Lung (tissue), 12 donors: Measurements from ENCODE around the gene ABCD3. TPM values are rescaled to one million over a fixed set of nuclear protein-coding genes. Genes with fewer than 3 reads are reported as not detected.
A peak's percentile ranks its signal among the peaks of the same experiment; 100 is the strongest.
"Not testable (repeated sequence)": the region's sequence is repeated elsewhere in the genome, so short reads cannot be mapped to it uniquely, and the experiment has no call there.

Source experiments
- ATAC-seq: fragments of 200-7000 bp; cut with Tn5 transposase; one replicate; pipeline ENCODE4 v1.9.1; 2020; ENCODE audit warnings: moderate number of reproducible peaks; ENCODE audit not compliant: insufficient read depth, low FRiP score
- DNase-seq, 3 donors: peaks; one replicate each; pipeline ENCODE4 v3.0.0-alpha.2; 2013 to 2017
- H3K27ac ChIP-seq, 2 donors: one replicate each; pipeline ENCODE4 v1.5.1; 2013; ENCODE audit warnings: mild to moderate bottlenecking in 2 of 2, moderate library complexity in 2 of 2, control low read depth in 1 of 2, inconsistent platforms in 1 of 2, low read depth in 1 of 2, low read length in 1 of 2
- H3K27me3 ChIP-seq, 3 donors: one replicate each; pipeline ENCODE4 v1.5.1; 2013; ENCODE audit warnings: low read length in 2 of 3; ENCODE audit not compliant: control insufficient read depth in 3 of 3, insufficient read depth in 3 of 3
- H3K36me3 ChIP-seq, 4 donors: one replicate each; pipeline ENCODE4 v1.5.1; 2013; ENCODE audit warnings: low read length in 4 of 4, mild to moderate bottlenecking in 1 of 4, moderate library complexity in 1 of 4; ENCODE audit not compliant: control insufficient read depth in 4 of 4, insufficient read depth in 4 of 4
- H3K4me1 ChIP-seq, 5 donors: one replicate each; pipeline ENCODE4 v1.5.1; 2013; ENCODE audit warnings: low read length in 5 of 5, mild to moderate bottlenecking in 2 of 5, moderate library complexity in 1 of 5; ENCODE audit not compliant: control insufficient read depth in 5 of 5, insufficient read depth in 5 of 5
- H3K4me3 ChIP-seq: one replicate; pipeline ENCODE4 v1.5.1; 2013; ENCODE audit warnings: mild to moderate bottlenecking, control low read depth, moderate library complexity
- H3K9ac ChIP-seq, 2 donors: one replicate each; pipeline ENCODE4 v1.5.1; 2013; ENCODE audit warnings: low read length in 2 of 2, control low read depth in 1 of 2; ENCODE audit not compliant: insufficient read depth in 1 of 2
- H3K9me3 ChIP-seq, 4 donors: one replicate each; pipeline ENCODE4 v1.5.1; 2013; ENCODE audit warnings: low read length in 3 of 4, mild to moderate bottlenecking in 1 of 4, moderate library complexity in 1 of 4; ENCODE audit not compliant: control insufficient read depth in 4 of 4, insufficient read depth in 3 of 4
- CTCF ChIP-seq: IDR thresholded peaks from 2 replicates; pipeline ENCODE4 v1.5.1; 2012; ENCODE audit warnings: mild to moderate bottlenecking; ENCODE audit errors: control extremely low read depth, extremely low read depth
- WGBS, 2 donors: extraction: QIAGEN DNeasy Blood & Tissue Kit; methylation state at CpG; one replicate each; pipeline ENCODE4 v1.1.7; 2013; 5-methylcytosine and 5-hydroxymethylcytosine counted together
- polyA plus RNA-seq, 2 donors: library from polyadenylated mRNA; stranded (reverse); fragments of 200-250 nt; gene quantifications; one replicate each; pipeline ENCODE4 v1.2.1, GENCODE V29; 2013
- total RNA-seq, 2 donors: library from RNA; depleted of rRNA in 1 of 2; stranded (reverse); fragments of >200 nt in 1 of 2; gene quantifications; one replicate each; pipeline ENCODE4 v1.2.1, GENCODE V29; 2014 to 2021
- donor health status: control.
- donor health status: control.
- donor health status: Bipolar disorder and iron deficiency.
- donor health status: healthy.
- donor health status: DM: yes; HTN: yes; CAD: no.

Gene ABCD3
- total and polyA plus RNA-seq, 4 donors = 28.5 to 80.7 (median 43.8) TPM

- Histone ChIP-seq H3K4me1 (no peaks in the 10 kb centered on the region), H3K27ac (no peak overlapping the region), H3K4me3 (no peak overlapping the region), H3K9ac (no peak overlapping the region), H3K27me3 (no peaks in the 10 kb centered on the region), H3K9me3 (no peaks in the 10 kb centered on the region), H3K36me3 (no peaks in the 10 kb centered on the region)
- TF ChIP-seq CTCF = no peak
- DNase-seq = no peak
- 88 to 94% methylated on average over 1 of the region's 1 CpG for WGBS, 2 donors
- ATAC-seq = no peak
Measured at GRCh38 chr1:94559921-94560320, 141.7 kb downstream of the ABCD3 start.

GRCh38 chr1:94560333-94560732, 142.1 kb downstream of the ABCD3 start:
- DNase-seq = no peak
- Histone ChIP-seq H3K27me3 (no peaks in the 10 kb centered on the region), H3K27ac (no peak overlapping the region), H3K9ac (no peak overlapping the region), H3K36me3 (no peaks in the 10 kb centered on the region), H3K4me3 (no peak overlapping the region), H3K4me1 (no peaks in the 10 kb centered on the region), H3K9me3 (no peaks in the 10 kb centered on the region)
- no peak for ATAC-seq
- TF ChIP-seq CTCF = no peak
- WGBS, 2 donors = 84 to 90% methylated on average over 1 of the region's 1 CpG

GRCh38 chr1:94562519-94563260, 144.5 kb downstream of the ABCD3 start:
- ATAC-seq (peak; percentile 85), DNase-seq (no peak)
- no peak for TF ChIP-seq CTCF
- no peaks in the 10 kb centered on the region for H3K4me1 ChIP-seq
- H3K27me3 ChIP-seq = no peaks in the 10 kb centered on the region
- no peak overlapping the region for H3K9ac ChIP-seq
- WGBS, 2 donors = 67 to 84% methylated on average over 12 of the region's 12 CpGs
- H3K36me3 ChIP-seq = no peaks in the 10 kb centered on the region
- no peaks in the 10 kb centered on the region for H3K9me3 ChIP-seq
- H3K27ac ChIP-seq = peak overlapping the region in 1 of 2 donors; percentile 80
- H3K4me3 ChIP-seq = no peak overlapping the region

GRCh38 chr1:94565901-94566300, 147.7 kb downstream of the ABCD3 start:
- no peaks in the 10 kb centered on the region for H3K4me1 ChIP-seq
- H3K27me3 ChIP-seq = no peaks in the 10 kb centered on the region
- 96 to 98% methylated on average over 2 of the region's 2 CpGs for WGBS, 2 donors
- no peak overlapping the region for H3K9ac ChIP-seq
- H3K27ac ChIP-seq = no peak overlapping the region
- no peak for TF ChIP-seq CTCF
- no peak for DNase-seq
- no peak for ATAC-seq
- no peak overlapping the region for H3K4me3 ChIP-seq
- peaks cover 0 to 3% (median 0%) of the 10 kb centered on the region in 4 donors for H3K9me3 ChIP-seq
- H3K36me3 ChIP-seq = no peaks in the 10 kb centered on the region

- 69 to 71% methylated on average over 5 of the region's 5 CpGs for WGBS, 2 donors
- not testable (repeated sequence) for H3K9me3 ChIP-seq, DNase-seq, H3K4me1 ChIP-seq, H3K27ac ChIP-seq, H3K9ac ChIP-seq, ATAC-seq, H3K27me3 ChIP-seq, H3K4me3 ChIP-seq, H3K36me3 ChIP-seq
Measured at GRCh38 chr1:94566436-94566835, 148.2 kb downstream of the ABCD3 start.
